GM12892 (cell line): ENCODE data around the gene ANKRD22.

Experiments
- POLR2A ChIP-seq: IDR thresholded peaks from 2 replicates; pipeline ENCODE4 v1.6.1; 2011; ENCODE audit warnings: low read depth, low read length, control low read depth
- TAF1 ChIP-seq: IDR thresholded peaks from 2 replicates; pipeline ENCODE4 v1.6.1; 2011; ENCODE audit warnings: low read depth, mild to moderate bottlenecking, control low read depth, low read length, borderline replicate concordance

- no peak for TF ChIP-seq POLR2A
- TF ChIP-seq TAF1 = no peak
These were observed 45.7 kb downstream of the ANKRD22 start for GRCh38 chr10:88805924-88806323.
